ENCODE results near the gene CGREF1.

DNA sequence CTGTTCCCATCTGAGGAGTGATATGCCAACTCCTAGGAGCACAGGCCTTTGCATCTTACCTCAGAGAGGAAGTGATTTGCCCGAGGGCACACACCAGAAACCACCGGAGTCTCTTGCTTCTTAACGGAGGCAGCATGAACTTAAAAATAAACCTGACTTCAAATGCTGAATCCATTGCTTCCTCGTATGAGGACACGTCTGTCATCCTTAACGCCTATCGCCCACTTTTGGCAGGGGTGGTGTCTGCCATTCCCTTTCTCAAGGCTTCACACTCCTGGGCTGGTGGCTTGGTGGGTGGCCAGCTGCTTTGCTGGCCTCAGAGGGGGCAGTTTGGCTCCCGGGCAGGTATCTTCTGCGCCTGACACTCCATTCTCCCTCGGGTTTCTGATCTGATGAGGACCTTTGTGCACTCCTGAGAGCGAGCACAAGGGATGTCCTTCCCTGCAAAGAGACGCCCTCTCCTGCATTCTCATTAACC is 16.6 kb upstream of the CGREF1 start:
- TF ChIP-seq POLR2AphosphoS5 (IDR thresholded peaks at IDR 0.05; ENCODE audit: low read depth, low read length) (no peak), POLR2A (IDR thresholded peaks at IDR 0.05; ENCODE audit: low read depth, low read length) (no peak), TAF1 (IDR thresholded peaks at IDR 0.05; ENCODE audit: low read depth, low read length) (no peak), PAX5 (IDR thresholded peaks at IDR 0.05; ENCODE audit: insufficient read depth, low read length, severe bottlenecking) (no peak), SPI1 (IDR thresholded peaks at IDR 0.05; ENCODE audit: low read depth, low read length) (no peak), POU2F2 (IDR thresholded peaks at IDR 0.05; ENCODE audit: low read depth, low read length) (no peak)

Data from GM12891 (cell line).